GM12872 (cell line): ENCODE results near the gene PHTF1.

Experiments
- CTCF ChIP-seq: IDR thresholded peaks from 3 replicates; pipeline ENCODE4 v1.5.1; 2011; ENCODE audit warnings: low read depth, mild to moderate bottlenecking, low read length, moderate library complexity; ENCODE audit not compliant: insufficient read depth

The PHTF1 gene

GRCh38 chr1:113670650-113671049 lies 88.6 kb downstream of the PHTF1 start:
- TF ChIP-seq CTCF: no peak

GRCh38 chr1:113669988-113670387 lies 89.3 kb downstream of the PHTF1 start:
- no peak for TF ChIP-seq CTCF

GRCh38 chr1:113666126-113666525 lies 93.2 kb downstream of the PHTF1 start:
- no peak for TF ChIP-seq CTCF

GRCh38 chr1:113665071-113665470 lies 94.2 kb downstream of the PHTF1 start:
- TF ChIP-seq CTCF: no peak

- TF ChIP-seq CTCF: no peak
Observed at GRCh38 chr1:113663165-113663951, 95.9 kb downstream of the PHTF1 start.

- no peak for TF ChIP-seq CTCF
Observed at GRCh38 chr1:113662101-113662500, 97.2 kb downstream of the PHTF1 start.

- TF ChIP-seq CTCF: no peak
Observed at GRCh38 chr1:113660088-113660487, 99.2 kb downstream of the PHTF1 start.
